OCI-LY7 (cell line): ENCODE measurements around the gene EPHA8. TPM values are rescaled to one million over a fixed set of nuclear protein-coding genes. Genes with fewer than 3 reads are reported as not detected.

Experiments used
- BruUV-seq: library from RNA; stranded (reverse); fragments of 400-500 nt; replicated peaks from 2 replicates; lab custom pipeline; 2021; lab: Mats Ljungman, UMichigan
- CTCF ChIA-PET: fragments of 300-600 bp; sonication (Branson Sonifier 250); formaldehyde crosslinking; loops from one replicate; lab custom pipeline; 2022; ENCODE audit warnings: antibody characterized with exemption; ENCODE audit not compliant: unreplicated experiment; lab: Charles Lee
- POLR2A ChIA-PET: fragments of 300-600 bp; sonication (Branson Sonifier 250); formaldehyde crosslinking; loops from one replicate; lab custom pipeline; 2022; ENCODE audit warnings: antibody characterized with exemption; lab: Charles Lee
- DNase-seq: peaks from one replicate; pipeline ENCODE4 v3.0.0-alpha.2; 2015; ENCODE audit warnings: low spot score
- H2AFZ ChIP-seq: fragments of 200-600 bp; sonication (generic), shearing (Covaris generic); 2 replicates; pipeline ENCODE4 v1.6.1; 2014; ENCODE audit warnings: mild to moderate bottlenecking, antibody characterized with exemption, low read length, moderate library complexity
- H3K27ac ChIP-seq: fragments of 200-600 bp; sonication (generic); 2 replicates; pipeline ENCODE4 v1.5.1; 2014; ENCODE audit warnings: mixed run types, low read depth, mild to moderate bottlenecking, moderate library complexity, low read length, inconsistent platforms; ENCODE audit not compliant: poor library complexity, severe bottlenecking
- H3K36me3 ChIP-seq: fragments of 200-600 bp; sonication (generic); 2 replicates; pipeline ENCODE4 v1.6.1; 2014; ENCODE audit warnings: mild to moderate bottlenecking, antibody characterized with exemption, low read length, moderate library complexity, mixed read lengths; ENCODE audit not compliant: insufficient read depth
- H3K4me1 ChIP-seq: fragments of 200-600 bp; sonication (generic); 2 replicates; pipeline ENCODE4 v1.5.1; 2014; ENCODE audit warnings: mild to moderate bottlenecking, low read length; ENCODE audit not compliant: insufficient read depth, poor library complexity, severe bottlenecking
- H3K4me2 ChIP-seq: fragments of 200-600 bp; sonication (generic); 2 replicates; pipeline ENCODE4 v1.6.1; 2014; ENCODE audit warnings: mild to moderate bottlenecking, low read length
- H3K4me3 ChIP-seq: fragments of 200-600 bp; sonication (generic); 2 replicates; pipeline ENCODE4 v1.5.1; 2014; ENCODE audit warnings: mild to moderate bottlenecking, low read depth, low read length; ENCODE audit not compliant: poor library complexity, severe bottlenecking
- H3K79me2 ChIP-seq: fragments of 200-600 bp; sonication (generic); 2 replicates; pipeline ENCODE4 v1.6.1; 2016; ENCODE audit warnings: low read depth, mild to moderate bottlenecking, low read length, moderate library complexity, mixed read lengths; ENCODE audit not compliant: insufficient read depth
- H3K9me2 ChIP-seq: fragments of 200-600 bp; sonication (generic); 2 replicates; pipeline ENCODE4 v1.6.1; 2016; ENCODE audit warnings: mild to moderate bottlenecking, low read length, mixed read lengths; ENCODE audit not compliant: insufficient read depth
- H3K9me3 ChIP-seq: fragments of 200-600 bp; sonication (generic); 2 replicates; pipeline ENCODE4 v1.6.1; 2014; ENCODE audit warnings: mild to moderate bottlenecking, mixed run types, low read length, mixed read lengths
- H4K20me1 ChIP-seq: fragments of 200-600 bp; sonication (generic); 2 replicates; pipeline ENCODE4 v1.6.1; 2014; ENCODE audit warnings: mild to moderate bottlenecking, antibody characterized with exemption, low read length, moderate library complexity, mixed read lengths; ENCODE audit not compliant: insufficient read depth
- CTCF ChIP-seq: fragments of 200-600 bp; sonication (generic); conservative IDR thresholded peaks from 2 replicates; pipeline ENCODE4 v1.5.1; 2014; ENCODE audit warnings: mild to moderate bottlenecking, antibody characterized with exemption, low read length, moderate library complexity, mixed read lengths
- EZH2phosphoT487 ChIP-seq: fragments of 200-600 bp; sonication (generic); IDR thresholded peaks from 2 replicates; pipeline ENCODE4 v1.6.1; 2018; ENCODE audit warnings: low read depth, borderline replicate concordance, mild to moderate bottlenecking, mixed run types, antibody characterized with exemption, low read length, moderate library complexity, mixed read lengths
- intact Hi-C: fragments of 100-400 bp; cut with micrococcal nuclease; formaldehyde crosslinking; loops from one replicate; pipeline ENCODE4 v1.10.0; 2022; ENCODE audit not compliant: unreplicated experiment
- total RNA-seq, 2 experiments: library from RNA; depleted of rRNA in 1 of 2; stranded (reverse); fragments of >200 nt in 1 of 2; shearing (Covaris generic) in 1 of 2; gene quantifications; 2 replicates each; pipeline ENCODE4 v1.2.3, GENCODE V29; 2014 to 2022

The EPHA8 gene
- total RNA-seq, 2 experiments from 2014 or later = not detected

- Histone ChIP-seq H3K4me1 (no peaks in the 10 kb centered on the region), H3K36me3 (peaks cover 84% of the 10 kb centered on the region), H3K4me3 (no peak overlapping the region), H3K27ac (no peak overlapping the region), H3K4me2 (no peak overlapping the region), H4K20me1 (no peaks in the 10 kb centered on the region), H3K9me3 (no peaks in the 10 kb centered on the region), H3K79me2 (no peaks in the 10 kb centered on the region), H3K9me2 (no peaks in the 10 kb centered on the region), H2AFZ (no peak overlapping the region)
- intact Hi-C loops = no loop called here
- TF ChIP-seq CTCF (no peak), EZH2phosphoT487 (no peak)
- CTCF ChIA-PET = no interaction called here
- no peak for DNase-seq
- no TSS peak for BruUV-seq
- POLR2A ChIA-PET = no interaction called here
Observed at GRCh38 chr1:22517956-22518355, 45.3 kb upstream of the EPHA8 start.

GRCh38 chr1:22518379-22518778 is 44.9 kb upstream of the EPHA8 start:
- no peak overlapping the region for H3K4me2 ChIP-seq
- ChIA-PET CTCF (no interaction called here), POLR2A (no interaction called here)
- H3K79me2 ChIP-seq = no peaks in the 10 kb centered on the region
- intact Hi-C loops = no loop called here
- no peak overlapping the region for H3K4me3 ChIP-seq
- H3K36me3 ChIP-seq = peaks cover 82% of the 10 kb centered on the region
- no peak for DNase-seq
- H4K20me1 ChIP-seq = no peaks in the 10 kb centered on the region
- H3K4me1 ChIP-seq = no peaks in the 10 kb centered on the region
- no TSS peak for BruUV-seq
- no peaks in the 10 kb centered on the region for H3K9me2 ChIP-seq
- no peak overlapping the region for H3K27ac ChIP-seq
- H2AFZ ChIP-seq = no peak overlapping the region
- no peaks in the 10 kb centered on the region for H3K9me3 ChIP-seq
- TF ChIP-seq EZH2phosphoT487 (no peak), CTCF (no peak)

GRCh38 chr1:22520871-22521270 is 42.4 kb upstream of the EPHA8 start:
- POLR2A ChIA-PET = interaction anchor here (1.0 kb wide), 1 partner anchor 12 kb away, joined by 3 read pairs; no protein-coding TSS in a partner anchor
- no peak for TF ChIP-seq EZH2phosphoT487
- no peak for TF ChIP-seq CTCF
- CTCF ChIA-PET = no interaction called here
- no TSS peak for BruUV-seq
- Histone ChIP-seq H3K9me2 (no peaks in the 10 kb centered on the region), H3K79me2 (no peaks in the 10 kb centered on the region), H3K4me2 (no peak overlapping the region), H3K9me3 (no peaks in the 10 kb centered on the region), H3K4me1 (no peaks in the 10 kb centered on the region), H4K20me1 (no peaks in the 10 kb centered on the region), H2AFZ (no peak overlapping the region), H3K36me3 (peaks cover 81% of the 10 kb centered on the region), H3K4me3 (no peak overlapping the region), H3K27ac (no peak overlapping the region)
- intact Hi-C loops = no loop called here
- DNase-seq = no peak
